Caco-2 (cell line): ENCODE results near the gene DCXR. TPM values are rescaled to one million over a fixed set of nuclear protein-coding genes. Genes with fewer than 3 reads are reported as not detected.

Experiments
- BruUV-seq: library from RNA; stranded (reverse); fragments of 400-500 nt; replicated peaks from 2 replicates; lab custom pipeline; 2021; lab: Mats Ljungman, UMichigan
- CTCF ChIA-PET: fragments of 300-600 bp; sonication (Branson Sonifier 250); formaldehyde crosslinking; loops from one replicate; lab custom pipeline; 2022; ENCODE audit warnings: antibody characterized with exemption; lab: Charles Lee
- POLR2A ChIA-PET: fragments of 300-600 bp; sonication (Branson Sonifier 250); formaldehyde crosslinking; loops from one replicate; lab custom pipeline; 2022; ENCODE audit warnings: antibody characterized with exemption; lab: Charles Lee
- DNase-seq, 2 experiments: peaks; one replicate each; pipeline versions ENCODE4 v3.0.0 to v3.0.0-alpha.2; 2020 to 2022
- H3K27me3 ChIP-seq: replicated peaks from 2 replicates; pipeline ENCODE4 v1.6.0; 2011; ENCODE audit warnings: low read length; ENCODE audit not compliant: control insufficient read depth, insufficient read depth
- H3K36me3 ChIP-seq: 2 replicates; pipeline ENCODE4 v1.5.1; 2011; ENCODE audit warnings: low read length; ENCODE audit not compliant: control insufficient read depth, insufficient read depth
- H3K4me1 ChIP-seq: fragments of 250-450 bp; sonication (Bioruptor Pico); 2 replicates; pipeline ENCODE4 v1.5.1; 2020; ENCODE audit warnings: mild to moderate bottlenecking
- H3K4me3 ChIP-seq: 2 replicates; pipeline ENCODE4 v1.5.1; 2011; ENCODE audit warnings: low read depth, mild to moderate bottlenecking, control low read depth, low read length
- H3K9me3 ChIP-seq: fragments of 250-450 bp; sonication (Bioruptor Pico); 2 replicates; pipeline ENCODE4 v1.5.1; 2020; ENCODE audit warnings: mild to moderate bottlenecking, moderate library complexity
- H3K27ac Mint-ChIP-seq: one replicate; pipeline ENCODE4 v1.8.0; 2022; ENCODE audit warnings: mixed read lengths; ENCODE audit not compliant: unreplicated experiment
- H3K27me3 Mint-ChIP-seq: one replicate; pipeline ENCODE4 v1.8.0; 2022; ENCODE audit warnings: mixed read lengths; ENCODE audit not compliant: insufficient read depth, unreplicated experiment
- H3K36me3 Mint-ChIP-seq: one replicate; pipeline ENCODE4 v1.8.0; 2022; ENCODE audit warnings: mild to moderate bottlenecking, mixed read lengths; ENCODE audit not compliant: insufficient read depth, unreplicated experiment
- H3K4me1 Mint-ChIP-seq: one replicate; pipeline ENCODE4 v1.8.0; 2022; ENCODE audit warnings: low read depth, mixed read lengths; ENCODE audit not compliant: unreplicated experiment
- H3K4me3 Mint-ChIP-seq: one replicate; pipeline ENCODE4 v1.8.0; 2022; ENCODE audit warnings: mild to moderate bottlenecking, moderate library complexity, mixed read lengths; ENCODE audit not compliant: unreplicated experiment
- H3K9me3 Mint-ChIP-seq: one replicate; pipeline ENCODE4 v1.8.0; 2022; ENCODE audit warnings: mixed read lengths; ENCODE audit not compliant: unreplicated experiment
- CTCF ChIP-seq, 2 experiments: fragments of 200-600 bp in 1 of 2; IDR thresholded peaks; 1 replicate in 1 of 2; 2 replicates in 1 of 2; pipeline versions ENCODE4 v1.5.1 to v1.8.0; 2011 to 2022; ENCODE audit warnings: antibody characterized with exemption in 1 of 2, control low read depth in 1 of 2, inconsistent platforms in 1 of 2, low read depth in 1 of 2, low read length in 1 of 2, mild to moderate bottlenecking in 1 of 2, moderate library complexity in 1 of 2; ENCODE audit not compliant: insufficient read depth in 1 of 2, severe bottlenecking in 1 of 2, unreplicated experiment in 1 of 2
- intact Hi-C: fragments of 100-400 bp; cut with micrococcal nuclease; formaldehyde crosslinking; loops from one replicate; pipeline ENCODE4 v1.10.0; 2022; ENCODE audit not compliant: unreplicated experiment
- total RNA-seq: library from RNA; stranded (reverse); gene quantifications from 2 replicates; pipeline ENCODE4 v1.2.3, GENCODE V29; 2022

Gene DCXR
- total RNA-seq, 1 experiment from 2014 or later = 197 TPM

GRCh38 chr17:82018152-82018988 is 19.1 kb downstream of the DCXR start:
- Mint-ChIP-seq H3K4me3 (no peak overlapping the region), H3K9me3 (no peaks in the 10 kb centered on the region), H3K27ac (no peak overlapping the region), H3K27me3 (no peaks in the 10 kb centered on the region), H3K4me1 (no peaks in the 10 kb centered on the region), H3K36me3 (peaks cover 62% of the 10 kb centered on the region)
- Histone ChIP-seq H3K9me3 (no peaks in the 10 kb centered on the region), H3K4me3 (no peak overlapping the region), H3K36me3 (no peaks in the 10 kb centered on the region; the same call in 1 of the 2 replicates), H3K27me3 (no peaks in the 10 kb centered on the region), H3K4me1 (peaks cover 9% of the 10 kb centered on the region)
- no TSS peak for BruUV-seq
- no peak for TF ChIP-seq CTCF (IDR thresholded peaks at IDR 0.05; ENCODE audit: insufficient read depth in 1 of 2, low read depth in 1 of 2, low read length in 1 of 2, severe bottlenecking in 1 of 2, unreplicated experiment in 1 of 2)
- CTCF ChIA-PET = no interaction called here
- intact Hi-C loops = no loop called here
- DNase-seq = no peak
- POLR2A ChIA-PET = no interaction called here

- TF ChIP-seq CTCF (IDR thresholded peaks at IDR 0.05; ENCODE audit: insufficient read depth in 1 of 2, low read depth in 1 of 2, low read length in 1 of 2, severe bottlenecking in 1 of 2, unreplicated experiment in 1 of 2) = no peak
- no peaks in the 10 kb centered on the region; the same call in 1 of the 2 replicates for H3K36me3 ChIP-seq
- no peak for DNase-seq
- H3K4me1 ChIP-seq = peaks cover 11% of the 10 kb centered on the region
- ChIA-PET POLR2A (no interaction called here), CTCF (no interaction called here)
- Mint-ChIP-seq H3K36me3 (peaks cover 56% of the 10 kb centered on the region), H3K4me1 (no peaks in the 10 kb centered on the region), H3K27me3 (no peaks in the 10 kb centered on the region), H3K9me3 (no peaks in the 10 kb centered on the region), H3K27ac (no peak overlapping the region), H3K4me3 (no peak overlapping the region)
- H3K9me3 ChIP-seq = no peaks in the 10 kb centered on the region
- intact Hi-C loops = no loop called here
- H3K4me3 ChIP-seq = no peak overlapping the region
- H3K27me3 ChIP-seq = no peaks in the 10 kb centered on the region
- no TSS peak for BruUV-seq
These were observed 19.8 kb downstream of the DCXR start for GRCh38 chr17:82017612-82018151.

GRCh38 chr17:82016875-82017459 is 20.5 kb downstream of the DCXR start:
- Mint-ChIP-seq H3K27ac (no peak overlapping the region), H3K4me1 (no peaks in the 10 kb centered on the region), H3K27me3 (no peaks in the 10 kb centered on the region), H3K36me3 (peaks cover 49% of the 10 kb centered on the region), H3K4me3 (no peak overlapping the region), H3K9me3 (no peaks in the 10 kb centered on the region)
- POLR2A ChIA-PET = no interaction called here
- Histone ChIP-seq H3K4me3 (no peak overlapping the region), H3K9me3 (no peaks in the 10 kb centered on the region), H3K27me3 (no peaks in the 10 kb centered on the region), H3K36me3 (no peaks in the 10 kb centered on the region; the same call in 1 of the 2 replicates), H3K4me1 (peaks cover 11% of the 10 kb centered on the region)
- BruUV-seq = no TSS peak
- TF ChIP-seq CTCF (IDR thresholded peaks at IDR 0.05; ENCODE audit: insufficient read depth in 1 of 2, low read depth in 1 of 2, low read length in 1 of 2, severe bottlenecking in 1 of 2, unreplicated experiment in 1 of 2) = no peak
- CTCF ChIA-PET = no interaction called here
- DNase-seq = no peak
- intact Hi-C loops = no loop called here
